Activated naive CD8-positive, alpha-beta T cell (primary cell): Measurements from ENCODE around the gene SIRT5.
A peak's percentile ranks its signal among the peaks of the same experiment; 100 is the strongest.

Experiments
- H3K27ac Mint-ChIP-seq: one replicate; pipeline ENCODE4 v1.8.0; 2021; ENCODE audit warnings: mixed read lengths
- H3K27me3 Mint-ChIP-seq: one replicate; pipeline ENCODE4 v1.8.0; 2021; ENCODE audit warnings: mixed read lengths
- H3K36me3 Mint-ChIP-seq: one replicate; pipeline ENCODE4 v1.8.0; 2021; ENCODE audit warnings: mixed read lengths
- H3K4me1 Mint-ChIP-seq: one replicate; pipeline ENCODE4 v1.8.0; 2021; ENCODE audit warnings: low read depth, mixed read lengths
- H3K4me3 Mint-ChIP-seq: one replicate; pipeline ENCODE4 v1.8.0; 2021; ENCODE audit warnings: mild to moderate bottlenecking, mixed read lengths
- H3K9me3 Mint-ChIP-seq: one replicate; pipeline ENCODE4 v1.8.0; 2021; ENCODE audit warnings: low read depth, mixed read lengths

SIRT5 gene

GRCh38 chr6:13660893-13661292 is 86.5 kb downstream of the SIRT5 start:
- H3K4me3 Mint-ChIP-seq = peak overlapping the region; percentile 40
- peak overlapping the region; percentile 24 for H3K27ac Mint-ChIP-seq
- H3K36me3 Mint-ChIP-seq = peaks cover 3% of the 10 kb centered on the region
- H3K27me3 Mint-ChIP-seq = no peaks in the 10 kb centered on the region
- H3K4me1 Mint-ChIP-seq = peaks cover 80% of the 10 kb centered on the region
- no peaks in the 10 kb centered on the region for H3K9me3 Mint-ChIP-seq

GRCh38 chr6:13661647-13662046 is 87.2 kb downstream of the SIRT5 start:
- Mint-ChIP-seq H3K27me3 (no peaks in the 10 kb centered on the region), H3K36me3 (peaks cover under 1% of the 10 kb centered on the region), H3K27ac (peak overlapping the region; percentile 36), H3K4me3 (no peak overlapping the region), H3K4me1 (peaks cover 83% of the 10 kb centered on the region), H3K9me3 (no peaks in the 10 kb centered on the region)

GRCh38 chr6:13662651-13663334 is 88.4 kb downstream of the SIRT5 start:
- peak overlapping the region; percentile 46 for H3K4me3 Mint-ChIP-seq
- peaks cover 3% of the 10 kb centered on the region for H3K36me3 Mint-ChIP-seq
- peak overlapping the region; percentile 19 for H3K27ac Mint-ChIP-seq
- no peaks in the 10 kb centered on the region for H3K9me3 Mint-ChIP-seq
- H3K4me1 Mint-ChIP-seq = peaks cover 89% of the 10 kb centered on the region
- H3K27me3 Mint-ChIP-seq = no peaks in the 10 kb centered on the region

- peak overlapping the region; percentile 51 for H3K27ac Mint-ChIP-seq
Observed at GRCh38 chr6:13663986-13664385, 89.6 kb downstream of the SIRT5 start.

More at GRCh38 chr6:13663986-13664385, 89.6 kb downstream of the SIRT5 start:
- Mint-ChIP-seq H3K27me3 (no peaks in the 10 kb centered on the region), H3K36me3 (peaks cover 5% of the 10 kb centered on the region), H3K9me3 (no peaks in the 10 kb centered on the region), H3K4me3 (peak overlapping the region; percentile 31), H3K4me1 (peaks cover 95% of the 10 kb centered on the region)
